ENCODE measurements around the gene FXR1.

DNA sequence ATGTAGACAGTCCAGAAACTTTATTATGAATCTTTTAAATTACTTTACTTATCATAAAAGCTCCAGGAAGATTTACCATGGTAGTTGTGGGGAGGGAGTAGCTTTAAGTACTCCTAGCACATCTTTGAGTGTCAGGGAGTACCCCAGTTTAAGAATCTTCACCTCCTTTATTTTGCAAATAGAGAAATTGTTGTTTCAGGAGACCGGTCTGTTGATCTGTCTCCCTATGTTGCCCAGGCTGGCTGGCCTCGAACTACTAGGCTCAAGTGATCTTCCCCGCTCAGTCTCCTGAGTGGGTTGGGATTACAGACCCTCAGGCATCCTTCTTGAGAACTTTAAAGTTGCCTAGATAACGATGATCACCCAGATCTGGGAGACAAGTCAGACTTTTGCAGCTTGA is 11.1 kb downstream of the FXR1 start:
- no peak for TF ChIP-seq EZH2 (IDR thresholded peaks at IDR 0.05)
- TF ChIP-seq POLR2AphosphoS5 (IDR thresholded peaks at IDR 0.05; ENCODE audit: borderline replicate concordance, low read depth, low read length), result no peak
